ENCODE measurements around the gene ZMYM2. TPM values are rescaled to one million over a fixed set of nuclear protein-coding genes. Genes with fewer than 3 reads are reported as not detected.

The ZMYM2 gene
- polyA plus RNA-seq, 3 donors = 8.7 to 18.2 (median 11.7) TPM

DNA sequence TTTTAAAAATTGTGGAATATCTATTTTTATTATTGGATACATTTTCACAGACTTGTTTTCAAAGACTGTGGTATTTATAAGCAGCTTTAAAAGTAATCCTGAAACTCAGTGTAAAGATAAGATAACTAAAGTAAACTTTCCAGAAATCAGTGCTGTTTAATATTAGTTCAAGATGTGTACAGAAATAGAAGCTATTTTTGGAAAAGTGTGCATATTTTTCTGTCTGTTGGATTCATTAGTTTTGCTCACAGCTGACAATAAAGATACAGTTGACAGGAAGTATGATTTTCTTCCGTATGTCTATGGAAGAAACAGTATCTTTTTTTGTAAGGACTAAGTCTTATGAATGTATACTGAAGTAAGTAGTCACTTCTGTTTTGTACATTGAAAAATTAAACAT lies 116.4 kb downstream of the ZMYM2 start:
- H3K27ac ChIP-seq (ENCODE audit: low read depth, low read length) = no peak overlapping the region
- 31 to 55% (median 39%) methylated on average over 1 of the region's 1 CpG for WGBS, 3 donors

DNA sequence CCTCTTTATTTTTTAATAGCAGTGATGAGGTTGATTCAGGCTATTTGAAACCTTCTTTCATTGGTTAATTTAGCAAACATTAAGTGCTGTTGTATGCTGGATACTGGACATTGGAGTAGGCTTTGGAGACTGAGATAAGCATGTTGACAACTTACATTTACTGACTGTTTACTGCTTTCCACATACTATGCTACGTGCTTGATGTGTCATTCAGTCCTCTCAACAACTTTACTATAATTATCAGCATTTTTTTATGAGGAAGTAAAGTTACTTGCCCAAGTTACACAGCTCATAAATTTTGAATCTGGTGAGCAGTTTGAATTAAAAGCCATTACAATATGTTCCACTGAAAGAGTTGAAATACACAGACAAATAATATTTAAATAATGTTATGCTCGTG lies 118.6 kb downstream of the ZMYM2 start:
- H3K27ac ChIP-seq (ENCODE audit: low read depth, low read length) = no peak overlapping the region
- 81 to 91% (median 84%) methylated on average over 2 of the region's 2 CpGs for WGBS, 3 donors

DNA sequence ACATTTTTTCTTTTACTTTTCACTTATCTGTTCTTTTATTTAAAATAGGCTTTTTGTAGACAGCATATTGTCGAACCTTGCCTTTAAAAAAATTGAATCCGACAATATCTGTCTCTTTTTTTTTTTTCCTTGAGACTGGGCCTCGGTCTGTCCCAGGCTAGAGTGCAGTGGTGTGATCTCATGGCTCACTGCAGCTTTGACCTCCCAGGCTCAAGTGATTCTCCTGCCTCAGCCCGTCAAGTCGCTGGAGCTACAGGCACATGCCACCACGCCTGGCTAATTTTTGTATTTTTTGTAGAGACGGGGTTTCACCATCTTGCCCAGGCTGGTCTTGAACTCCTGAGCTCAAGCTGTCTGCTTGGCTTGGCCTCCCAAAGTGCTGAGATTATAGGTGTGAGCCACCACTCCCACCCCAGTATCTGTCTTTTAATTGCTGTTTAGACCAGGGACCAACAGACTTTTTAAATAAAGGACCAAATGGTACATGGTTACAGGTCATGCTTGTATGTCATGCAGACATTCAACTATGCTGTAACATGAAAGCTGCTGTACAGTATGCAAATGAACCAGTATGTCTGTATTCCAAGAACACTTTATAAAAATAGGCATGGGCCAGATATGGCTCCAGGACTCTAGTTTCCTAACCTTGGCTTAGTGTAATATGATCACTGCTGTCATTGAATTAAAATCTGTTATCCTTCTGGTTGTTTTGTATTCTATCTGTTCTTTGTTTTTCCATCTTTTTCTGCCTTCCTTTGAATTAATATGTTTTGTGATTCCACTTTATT lies 122.0 kb downstream of the ZMYM2 start:
- 96 to 97% (median 96%) methylated on average over 7 of the region's 7 CpGs for WGBS, 3 donors
- no peak overlapping the region for H3K27ac ChIP-seq (ENCODE audit: low read depth, low read length)

DNA sequence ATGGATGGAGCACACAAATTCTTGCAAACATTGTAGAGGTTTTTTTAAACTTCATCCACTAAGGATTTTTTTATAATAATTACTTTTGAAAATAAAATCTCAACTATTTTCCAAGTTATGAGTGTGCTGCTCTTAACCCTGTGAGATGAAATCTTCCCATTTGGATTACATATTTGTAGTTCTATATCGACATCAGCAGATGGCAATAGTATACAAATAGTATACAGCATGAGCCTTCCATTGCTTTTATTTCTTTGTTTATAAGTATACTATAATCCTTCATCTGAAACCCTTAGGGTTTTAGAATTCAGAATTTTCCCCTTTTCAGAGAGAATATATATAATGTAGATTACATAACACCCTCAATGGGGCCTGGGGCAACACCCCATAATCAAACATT lies 131.8 kb downstream of the ZMYM2 start:
- WGBS, 3 donors = 48 to 69% (median 63%) methylated on average over 1 of the region's 1 CpG
- no peak overlapping the region for H3K27ac ChIP-seq (ENCODE audit: low read depth, low read length)

DNA sequence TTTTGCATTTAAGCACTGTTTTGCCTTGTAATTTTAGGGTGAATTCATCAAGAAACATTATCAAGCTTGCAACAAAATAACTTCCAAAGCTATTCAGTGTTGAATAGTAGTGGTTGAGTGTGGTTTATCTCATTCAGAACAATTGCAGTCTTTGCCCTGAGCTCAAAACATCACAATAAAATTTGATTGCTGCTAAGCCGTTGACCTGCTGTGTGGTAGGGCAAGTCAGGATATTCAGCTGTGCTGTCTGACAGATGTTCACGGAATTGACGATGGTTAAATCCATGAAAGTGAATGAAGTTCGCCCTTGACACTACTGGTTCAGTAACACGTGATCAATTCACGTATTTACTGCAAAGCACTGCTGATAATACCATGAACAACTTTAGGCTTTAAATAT lies 135.4 kb downstream of the ZMYM2 start:
- no peak overlapping the region for H3K27ac ChIP-seq (ENCODE audit: low read depth, low read length)
- WGBS, 3 donors = 34 to 77% (median 66%) methylated on average over 6 of the region's 6 CpGs

DNA sequence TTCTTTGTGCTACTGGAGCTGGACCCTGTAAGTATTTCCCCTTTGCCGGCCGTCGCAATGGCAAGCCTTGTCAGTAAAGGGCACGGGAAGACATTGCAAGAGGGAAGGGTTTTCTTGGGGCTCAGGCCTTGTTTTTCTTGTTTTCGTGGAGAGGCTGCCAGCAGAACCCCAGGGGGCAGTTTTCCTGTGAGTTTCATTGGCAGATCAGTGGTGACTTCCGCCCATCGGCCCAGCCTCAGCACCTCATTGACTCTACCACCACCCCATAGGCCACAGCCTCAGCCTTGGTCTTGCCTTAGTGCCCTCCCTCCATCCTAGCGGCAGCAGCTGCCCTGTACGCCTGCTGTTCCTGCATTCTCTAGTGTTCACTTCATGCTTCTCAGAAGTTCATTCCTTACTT lies 140.8 kb downstream of the ZMYM2 start:
- no peak overlapping the region for H3K27ac ChIP-seq (ENCODE audit: low read depth, low read length)
- 48 to 66% (median 55%) methylated on average over 9 of the region's 9 CpGs for WGBS, 3 donors

DNA sequence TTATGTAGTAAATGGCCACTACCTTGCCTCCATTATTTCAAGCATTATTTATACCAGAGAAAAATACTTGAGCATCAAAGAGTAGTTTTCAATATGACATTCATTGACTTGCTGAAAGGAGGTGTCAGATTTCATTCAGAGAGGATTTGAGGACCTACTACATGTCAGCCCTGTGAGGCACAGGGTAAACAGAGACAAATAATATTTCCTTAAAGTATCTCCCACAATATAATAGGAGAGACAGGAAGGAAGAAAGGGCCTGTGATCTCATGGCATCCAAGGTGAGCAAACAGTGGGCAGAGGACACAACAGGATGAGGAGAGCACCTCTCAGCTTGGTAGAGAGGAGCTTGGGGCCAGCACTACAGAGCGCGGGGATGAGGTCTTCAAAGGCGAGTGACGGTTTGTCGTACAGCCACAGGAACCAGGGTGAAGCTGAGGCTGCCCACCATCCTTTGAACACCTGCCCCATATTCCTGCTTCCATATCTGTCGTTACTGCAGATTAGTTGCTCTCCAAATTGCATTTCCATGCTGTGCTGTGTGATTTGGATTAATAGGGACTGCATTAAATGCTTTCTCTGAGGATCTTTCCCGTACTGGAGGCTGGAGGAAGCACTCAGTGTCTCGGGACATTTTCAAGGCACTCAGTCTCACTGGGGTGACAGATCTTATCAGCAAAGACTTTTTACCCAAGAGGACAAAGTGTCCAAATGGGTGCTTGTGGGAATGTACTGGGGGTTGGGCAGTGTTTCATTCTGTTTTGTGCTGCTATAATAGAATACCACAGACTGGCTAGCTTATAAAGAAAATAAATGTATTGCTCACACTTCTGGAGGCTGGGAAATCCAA lies 143.2 kb downstream of the ZMYM2 start:
- WGBS, 3 donors = 48 to 64% (median 64%) methylated on average over 8 of the region's 8 CpGs
- no peak overlapping the region for H3K27ac ChIP-seq (ENCODE audit: low read depth, low read length)

DNA sequence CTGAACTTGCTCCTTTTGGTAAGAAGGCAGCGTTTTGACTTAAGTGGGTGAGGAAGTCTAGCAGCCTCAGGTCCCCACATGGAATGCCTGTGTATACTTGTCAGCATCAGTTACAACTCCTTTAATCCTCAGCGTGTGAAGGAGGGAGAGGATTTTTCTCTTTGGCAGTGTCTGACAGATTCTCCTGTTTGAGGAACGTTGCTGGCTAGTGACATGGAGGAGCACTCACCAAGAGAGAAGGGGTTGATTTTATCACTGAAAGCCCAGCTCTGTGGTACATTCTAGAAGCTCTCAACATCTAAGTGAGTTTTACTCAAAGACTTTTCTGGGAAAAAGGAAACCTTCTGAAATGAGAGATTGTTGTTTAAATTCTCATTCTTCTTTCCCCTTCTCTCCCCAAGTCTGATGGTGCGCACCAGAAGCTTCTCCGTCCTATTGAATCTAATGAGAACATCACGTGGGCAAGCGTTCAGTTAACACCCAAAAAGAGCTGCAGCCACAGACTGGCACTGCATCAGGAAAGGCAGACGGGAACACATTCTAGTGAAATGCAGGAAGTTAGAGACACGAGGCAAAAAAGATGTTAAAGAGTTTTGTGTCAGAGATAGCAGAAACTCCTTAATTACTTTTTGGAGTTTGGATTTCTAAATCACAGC lies 144.1 kb downstream of the ZMYM2 start:
- no peak overlapping the region for H3K27ac ChIP-seq (ENCODE audit: low read depth, low read length)
- 35 to 45% (median 36%) methylated on average over 9 of the region's 9 CpGs for WGBS, 3 donors

DNA sequence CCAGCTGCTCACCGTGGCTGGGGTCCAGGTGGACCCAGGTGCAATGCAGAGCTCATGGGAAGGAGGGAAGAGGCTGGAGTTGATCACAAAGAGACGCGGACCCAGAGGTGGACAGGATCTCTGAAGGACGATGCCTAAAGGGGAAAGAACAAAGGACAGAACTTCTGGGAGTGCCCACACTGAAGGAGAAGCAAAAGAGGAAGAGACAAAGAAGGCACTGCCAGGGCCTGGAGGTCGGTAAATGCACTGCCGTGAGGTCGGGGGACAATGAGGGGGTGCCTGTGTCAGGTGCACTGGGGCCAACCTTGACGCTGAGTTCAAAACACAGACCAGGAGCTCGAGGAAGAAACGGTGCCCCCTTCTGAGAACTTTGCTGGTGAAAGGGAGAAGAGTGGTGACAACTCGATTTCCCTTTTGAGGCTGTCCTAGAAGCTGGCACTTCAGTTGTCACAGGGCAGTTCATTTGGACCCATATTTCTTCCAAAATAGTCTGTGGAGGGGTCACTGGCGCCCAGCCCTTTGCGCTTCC lies 146.7 kb downstream of the ZMYM2 start:
- WGBS, 3 donors = 81 to 82% (median 82%) methylated on average over 13 of the region's 13 CpGs
- no peak overlapping the region for H3K27ac ChIP-seq (ENCODE audit: low read depth, low read length)

DNA sequence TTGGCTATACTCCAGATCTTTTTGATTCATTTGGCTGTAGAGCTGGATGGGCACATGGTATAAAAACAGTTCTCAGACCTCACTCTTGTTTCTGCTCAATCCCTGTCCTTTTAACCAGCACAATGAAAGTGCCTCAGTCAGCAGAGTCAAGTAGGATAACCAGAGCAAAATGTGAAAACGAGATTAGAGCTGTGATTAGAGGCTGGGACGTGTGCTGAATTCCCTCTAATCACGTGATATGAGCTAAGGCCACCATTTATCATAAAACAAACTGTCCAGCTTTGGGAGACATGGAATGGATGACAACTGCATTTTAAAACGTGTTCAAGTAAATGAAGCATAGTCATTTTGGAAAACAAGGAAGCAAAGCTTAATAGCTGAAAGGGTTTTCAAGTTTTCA lies 148.2 kb downstream of the ZMYM2 start:
- H3K27ac ChIP-seq (ENCODE audit: low read depth, low read length) = no peak overlapping the region
- 5 to 30% (median 30%) methylated on average over 4 of the region's 4 CpGs for WGBS, 3 donors

DNA sequence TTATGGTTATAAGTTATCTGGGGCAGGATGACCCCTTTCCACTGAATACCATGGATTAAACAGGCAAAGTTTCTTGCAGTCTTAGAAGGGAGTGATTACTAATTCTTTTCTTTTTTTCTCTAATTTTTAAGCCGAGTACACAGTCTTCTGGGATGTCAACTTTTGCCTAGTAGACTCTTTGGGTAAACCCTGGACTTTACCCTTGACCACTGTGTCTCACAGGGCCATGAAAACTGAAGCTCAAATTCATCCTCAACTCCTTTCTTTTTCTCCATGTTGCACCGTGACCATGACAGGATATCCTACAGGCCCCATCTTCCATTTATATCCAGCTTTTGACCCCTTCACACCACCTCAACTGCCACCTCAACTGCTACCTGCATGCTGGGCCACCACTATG lies 150.5 kb downstream of the ZMYM2 start:
- WGBS, 3 donors = 73 to 88% (median 78%) methylated on average over 2 of the region's 2 CpGs
- no peak overlapping the region for H3K27ac ChIP-seq (ENCODE audit: low read depth, low read length)

DNA sequence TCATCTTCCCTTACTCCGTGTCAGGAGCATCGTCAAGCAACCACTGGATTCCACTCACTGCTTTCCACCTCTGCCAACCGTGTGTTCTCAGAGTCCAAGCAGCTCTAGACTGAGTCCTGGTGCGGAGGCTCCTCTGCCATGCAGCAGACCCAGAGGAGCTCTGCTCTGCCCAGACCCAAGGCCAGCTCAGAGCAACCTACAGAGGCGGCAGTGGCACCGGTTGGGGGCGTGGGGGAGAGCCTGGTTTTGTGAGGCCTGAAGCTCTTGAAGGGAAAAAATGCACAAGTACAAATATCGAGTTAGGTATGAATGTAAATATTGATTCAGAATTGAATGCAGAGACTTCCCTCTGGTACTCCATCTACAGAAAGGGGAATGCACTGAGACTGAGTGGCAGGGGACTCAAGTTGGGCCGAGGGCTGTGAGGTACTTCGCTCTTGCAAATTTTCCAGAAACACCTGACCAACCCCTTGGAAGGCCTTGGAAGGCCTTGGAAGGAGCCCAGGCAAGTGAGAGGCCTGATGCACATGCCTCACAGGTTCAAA lies 155.6 kb downstream of the ZMYM2 start:
- 63 to 87% (median 86%) methylated on average over 10 of the region's 10 CpGs for WGBS, 3 donors
- H3K27ac ChIP-seq (ENCODE audit: low read depth, low read length) = no peak overlapping the region

DNA sequence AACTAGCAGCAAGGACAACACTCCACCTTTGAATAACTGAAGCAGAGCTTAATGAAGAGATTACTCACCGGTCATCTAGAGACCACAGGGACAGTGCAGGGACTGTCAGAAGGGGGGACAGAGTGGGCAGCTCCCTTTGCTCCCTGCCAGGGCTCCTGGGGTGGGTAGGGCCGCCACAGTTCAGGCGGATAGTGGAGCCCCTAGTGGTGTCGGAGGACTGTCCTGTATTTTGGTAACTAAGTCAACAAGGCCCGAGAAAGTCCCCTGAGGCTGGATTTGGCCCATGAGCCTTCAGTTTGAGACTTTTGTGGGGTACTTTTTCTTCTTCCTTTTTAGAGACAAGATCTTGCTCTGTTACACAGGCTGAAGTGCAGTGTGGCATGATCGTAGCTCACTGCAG lies 157.7 kb downstream of the ZMYM2 start:
- no peak overlapping the region for H3K27ac ChIP-seq (ENCODE audit: low read depth, low read length)
- WGBS, 3 donors = 81 to 92% (median 91%) methylated on average over 6 of the region's 6 CpGs

DNA sequence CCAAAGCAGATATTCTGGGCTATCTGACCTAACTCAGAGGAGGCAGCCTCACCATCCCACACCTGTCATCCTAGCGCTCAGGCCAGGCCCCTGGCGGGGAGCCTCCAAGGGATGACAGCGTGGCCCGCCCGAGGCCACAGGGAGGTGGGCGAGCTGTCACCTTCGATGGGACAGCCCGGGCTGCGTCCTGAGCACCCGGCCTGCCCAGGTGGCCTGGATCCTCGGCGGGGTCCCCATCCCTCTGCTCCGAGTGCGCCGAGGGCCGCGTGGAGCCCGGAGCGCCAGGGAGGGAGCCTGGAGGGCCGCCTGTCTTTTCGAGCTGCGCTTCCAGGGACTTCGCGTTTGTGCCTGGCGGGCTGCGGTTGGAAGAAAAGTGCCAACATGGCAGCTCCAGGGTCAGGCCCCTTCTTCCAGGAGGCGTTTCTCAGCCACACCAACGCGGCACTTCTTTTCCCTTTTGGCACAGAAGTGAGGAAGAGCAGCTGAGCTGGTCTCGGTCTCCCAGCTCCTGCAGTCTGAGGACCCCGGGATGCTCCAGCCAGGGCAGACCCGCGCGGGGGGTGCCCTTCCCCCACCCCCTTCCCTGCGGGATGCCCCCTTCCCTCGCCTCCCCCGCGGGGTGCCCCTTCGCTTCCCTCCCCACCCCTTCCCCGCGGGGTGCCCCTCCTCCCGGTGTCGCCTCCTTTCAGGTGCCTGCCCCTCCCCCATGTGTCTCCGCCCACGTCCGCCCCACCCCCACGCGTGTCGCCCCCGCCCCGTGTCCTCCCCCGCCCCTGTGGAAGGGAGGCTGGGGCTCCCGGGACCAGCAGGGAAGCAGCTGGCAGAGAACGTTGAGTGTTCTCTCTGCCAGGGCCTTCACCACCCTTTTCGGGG lies 160.0 kb downstream of the ZMYM2 start:
- WGBS, 3 donors = 1 to 2% (median 1%) methylated on average over 46 to 54 of the region's 55 CpGs
- no peak overlapping the region for H3K27ac ChIP-seq (ENCODE audit: low read depth, low read length)

DNA sequence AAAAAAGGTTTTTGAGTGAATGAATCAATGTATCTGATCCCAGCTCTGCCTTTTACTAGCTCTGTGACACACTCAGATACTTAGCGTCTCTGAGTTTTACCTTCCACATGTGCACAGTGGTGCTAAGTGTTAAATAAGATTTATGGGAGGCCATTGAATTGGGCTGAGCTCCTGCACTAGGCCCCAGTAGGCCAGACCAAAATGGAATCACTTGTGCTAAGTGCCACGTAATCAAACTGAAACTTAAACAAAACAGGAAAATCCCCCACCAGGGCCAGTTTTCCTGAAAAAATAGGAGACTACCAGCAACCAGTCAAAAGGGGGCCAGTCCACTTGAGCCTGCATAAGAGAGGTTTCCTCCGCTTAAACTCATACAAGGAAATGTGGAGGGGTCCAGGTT lies 161.4 kb downstream of the ZMYM2 start:
- 73 to 81% (median 81%) methylated on average over 3 of the region's 3 CpGs for WGBS, 3 donors
- H3K27ac ChIP-seq (ENCODE audit: low read depth, low read length) = no peak overlapping the region

DNA sequence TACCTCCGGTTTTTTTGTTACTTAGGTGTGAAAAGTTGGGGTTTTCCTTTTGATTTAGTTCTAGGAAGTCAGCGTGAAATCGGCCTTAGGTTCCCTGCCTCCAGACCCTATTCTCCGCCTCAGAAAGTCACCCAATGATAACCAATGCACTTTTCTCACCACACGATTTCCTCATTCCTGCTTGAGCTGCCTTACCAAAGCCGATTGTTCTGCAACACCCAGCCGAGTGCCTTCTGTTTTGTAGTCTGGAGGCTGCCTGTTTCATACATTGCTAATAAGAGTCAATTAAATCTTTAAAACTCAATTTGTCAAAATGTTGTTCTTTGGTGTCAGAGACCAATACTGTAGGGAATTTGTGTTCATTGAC lies 162.6 kb downstream of the ZMYM2 start:
- 44 to 59% (median 48%) methylated on average over 7 of the region's 7 CpGs for WGBS, 3 donors
- no peak overlapping the region for H3K27ac ChIP-seq (ENCODE audit: low read depth, low read length)

DNA sequence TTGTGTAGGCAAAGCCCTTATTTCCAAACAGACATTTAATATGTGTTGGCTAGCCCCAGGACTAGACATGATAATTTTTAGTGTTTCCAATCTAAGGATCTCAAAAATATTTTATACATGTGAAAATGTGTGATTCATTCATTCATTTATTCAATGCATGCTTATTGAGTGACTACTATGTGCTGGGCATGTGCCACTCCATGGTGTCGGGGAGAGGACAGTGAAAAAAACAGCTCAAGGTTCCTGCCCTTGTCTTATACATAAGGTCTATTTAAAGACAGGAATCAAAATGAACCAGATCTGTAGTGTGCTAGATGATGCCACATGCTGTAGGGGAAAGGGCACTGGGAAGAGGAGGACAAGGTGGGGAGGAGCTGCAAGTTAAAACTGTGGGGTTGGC lies 165.8 kb downstream of the ZMYM2 start:
- no peak overlapping the region for H3K27ac ChIP-seq (ENCODE audit: low read depth, low read length)
- 84 to 87% (median 85%) methylated on average over 1 of the region's 1 CpG for WGBS, 3 donors
